ENCODE results near the gene LAG3.

- TF ChIP-seq FOXM1 (IDR thresholded peaks at IDR 0.05; ENCODE audit: borderline replicate concordance, low read depth) (no peak), USF1 (IDR thresholded peaks at IDR 0.05) (no peak), EP300 (IDR thresholded peaks at IDR 0.05; ENCODE audit: borderline replicate concordance) (no peak), RAD21 (IDR thresholded peaks at IDR 0.05; ENCODE audit: low read depth) (no peak), CEBPB (IDR thresholded peaks at IDR 0.05) (no peak)
- TF ChIP-seq, protein P1, sequence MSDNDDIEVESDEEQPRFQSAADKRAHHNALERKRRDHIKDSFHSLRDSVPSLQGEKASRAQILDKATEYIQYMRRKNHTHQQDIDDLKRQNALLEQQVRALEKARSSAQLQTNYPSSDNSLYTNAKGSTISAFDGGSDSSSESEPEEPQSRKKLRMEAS (IDR thresholded peaks at IDR 0.05) = no peak
These were observed 34.9 kb downstream of the LAG3 start for GRCh38 chr12:6807170-6807569.

Measured in Ishikawa (cell line).